GM18520 (cell line): ENCODE measurements around the gene KIF3C.

ENCODE experiments used
- ATAC-seq: cut with Tn5 transposase; IDR thresholded peaks from one replicate; pipeline ENCODE4 v1.9.1; 2021; ENCODE audit not compliant: unreplicated experiment

The KIF3C gene

GRCh38 chr2:25878361-25879132 lies 103.8 kb downstream of the KIF3C start, which contains the start of gene ASXL2:
Gene ASXL2, minus strand, starts transcription at chr2:25878487. Its CDS starts 265 bp downstream, at chr2:25878222.
- ATAC-seq, result peak; percentile 91

DNA sequence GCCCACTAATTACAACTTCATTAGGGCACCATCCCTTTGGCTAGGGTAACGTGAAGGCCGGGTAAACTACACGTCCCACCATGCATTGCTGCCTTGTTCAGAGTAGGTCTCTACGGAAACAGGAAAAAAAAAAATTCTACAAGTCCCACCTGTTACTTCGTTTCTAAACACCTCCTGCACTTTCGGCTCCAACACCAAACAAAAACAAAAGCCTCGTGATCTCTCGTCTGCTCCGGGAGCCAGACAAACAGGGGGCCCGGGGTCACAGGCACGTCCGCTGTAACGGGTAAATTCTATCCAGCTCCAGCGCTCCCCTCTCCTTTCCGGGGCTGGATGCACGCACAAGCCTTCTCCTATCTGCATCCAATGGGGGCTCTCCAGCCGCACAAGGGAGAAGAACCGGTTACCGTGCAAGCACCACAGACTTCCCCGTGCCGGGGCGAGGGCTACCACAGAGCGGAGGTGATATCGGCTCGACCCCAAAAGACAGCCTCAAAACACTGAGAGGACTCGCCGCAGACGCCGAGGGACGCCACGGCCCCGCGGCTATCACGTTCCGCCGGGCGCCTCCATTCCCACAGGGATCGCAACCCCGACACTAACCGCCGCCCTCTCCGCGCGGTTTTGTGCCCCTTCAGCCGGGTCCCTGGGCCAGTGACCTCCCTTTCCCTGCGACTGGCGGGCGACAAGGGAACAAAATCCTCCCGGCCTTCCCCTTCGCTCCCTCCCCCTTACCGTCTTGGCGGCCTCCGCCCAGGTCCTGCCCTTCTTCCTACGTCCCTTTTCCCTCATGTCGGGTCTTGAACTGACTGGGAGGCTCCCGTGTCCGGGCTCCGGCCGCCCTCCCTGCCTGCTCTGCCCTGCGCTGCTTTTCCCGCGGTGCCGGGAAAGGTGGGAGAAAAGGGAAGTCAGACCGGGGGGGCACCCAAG lies 104.6 kb downstream of the KIF3C start:
- ATAC-seq, result peak; percentile 36
